Ovary (tissue), 1 donor: ENCODE data around the gene RYR1.

Experiments used
- EP300 ChIP-seq: sonication (generic); formaldehyde crosslinking; IDR thresholded peaks from one replicate; pipeline ENCODE4 v1.6.1; 2017; ENCODE audit warnings: antibody characterized with exemption
- POLR2A ChIP-seq: fragments of 450-650 bp; IDR thresholded peaks from one replicate; pipeline ENCODE4 v1.6.1; 2017; ENCODE audit warnings: antibody characterized with exemption, mild to moderate bottlenecking, moderate library complexity

DNA sequence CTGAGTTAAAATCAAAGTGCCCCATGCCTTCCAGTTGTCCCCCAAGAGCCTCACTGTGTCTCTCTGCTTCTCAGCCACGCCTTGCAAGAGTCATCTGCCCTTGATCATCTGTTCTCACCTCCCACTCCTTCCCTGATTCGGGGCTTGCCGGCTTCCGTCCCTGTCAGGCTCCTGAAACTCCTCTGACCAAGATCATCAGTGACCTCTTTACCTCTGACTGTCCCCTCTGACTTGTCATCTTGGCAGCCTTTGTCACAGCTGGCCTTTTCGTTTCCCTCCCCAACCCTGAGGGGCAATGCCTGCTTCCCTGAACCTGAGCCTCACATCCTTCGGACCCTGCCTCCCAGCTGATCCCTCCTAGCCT is 117.9 kb downstream of the RYR1 start:
- TF ChIP-seq POLR2A: no peak
- TF ChIP-seq EP300: no peak
